Measurements from ENCODE around the gene ALB. TPM values are rescaled to one million over a fixed set of nuclear protein-coding genes. Genes with fewer than 3 reads are reported as not detected.

The ALB gene
- polyA plus RNA-seq, 3 donors, result not detected

DNA sequence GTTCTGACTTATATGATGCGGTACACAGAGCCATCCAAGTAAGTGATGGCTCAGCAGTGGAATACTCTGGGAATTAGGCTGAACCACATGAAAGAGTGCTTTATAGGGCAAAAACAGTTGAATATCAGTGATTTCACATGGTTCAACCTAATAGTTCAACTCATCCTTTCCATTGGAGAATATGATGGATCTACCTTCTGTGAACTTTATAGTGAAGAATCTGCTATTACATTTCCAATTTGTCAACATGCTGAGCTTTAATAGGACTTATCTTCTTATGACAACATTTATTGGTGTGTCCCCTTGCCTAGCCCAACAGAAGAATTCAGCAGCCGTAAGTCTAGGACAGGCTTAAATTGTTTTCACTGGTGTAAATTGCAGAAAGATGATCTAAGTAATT lies 16.5 kb downstream of the ALB start:
- H2AFZ ChIP-seq (ENCODE audit: insufficient read depth, low read depth, low read length, poor library complexity, severe bottlenecking), result no peak overlapping the region
- H3K4me1 Mint-ChIP-seq, result no peaks in the 10 kb centered on the region
- WGBS (ENCODE audit: insufficient coverage), result 100% methylated on average over 1 of the region's 2 CpGs
- H3K36me3 ChIP-seq (replicated peaks in 1 of 2; ENCODE audit: control insufficient read depth in 1 of 2, insufficient read depth in 2 of 2, low read length in 2 of 2), result no peaks in the 10 kb centered on the region
- peaks cover 0 to 7% (median 0%) of the 10 kb centered on the region in 7 donors for H3K9me3 Mint-ChIP-seq
- H3K36me3 Mint-ChIP-seq, result no peaks in the 10 kb centered on the region
- H3K4me3 Mint-ChIP-seq, result no peak overlapping the region
- H3K4me1 ChIP-seq (ENCODE audit: control insufficient read depth in 1 of 2, insufficient read depth in 2 of 2, low read length in 2 of 2), result no peaks in the 10 kb centered on the region
- no peak overlapping the region for H3K4me3 ChIP-seq (replicated peaks in 1 of 3; ENCODE audit: low read depth in 2 of 3, low read length in 3 of 3)
- TF ChIP-seq, protein P1, sequence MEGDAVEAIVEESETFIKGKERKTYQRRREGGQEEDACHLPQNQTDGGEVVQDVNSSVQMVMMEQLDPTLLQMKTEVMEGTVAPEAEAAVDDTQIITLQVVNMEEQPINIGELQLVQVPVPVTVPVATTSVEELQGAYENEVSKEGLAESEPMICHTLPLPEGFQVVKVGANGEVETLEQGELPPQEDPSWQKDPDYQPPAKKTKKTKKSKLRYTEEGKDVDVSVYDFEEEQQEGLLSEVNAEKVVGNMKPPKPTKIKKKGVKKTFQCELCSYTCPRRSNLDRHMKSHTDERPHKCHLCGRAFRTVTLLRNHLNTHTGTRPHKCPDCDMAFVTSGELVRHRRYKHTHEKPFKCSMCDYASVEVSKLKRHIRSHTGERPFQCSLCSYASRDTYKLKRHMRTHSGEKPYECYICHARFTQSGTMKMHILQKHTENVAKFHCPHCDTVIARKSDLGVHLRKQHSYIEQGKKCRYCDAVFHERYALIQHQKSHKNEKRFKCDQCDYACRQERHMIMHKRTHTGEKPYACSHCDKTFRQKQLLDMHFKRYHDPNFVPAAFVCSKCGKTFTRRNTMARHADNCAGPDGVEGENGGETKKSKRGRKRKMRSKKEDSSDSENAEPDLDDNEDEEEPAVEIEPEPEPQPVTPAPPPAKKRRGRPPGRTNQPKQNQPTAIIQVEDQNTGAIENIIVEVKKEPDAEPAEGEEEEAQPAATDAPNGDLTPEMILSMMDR (IDR thresholded peaks at IDR 0.05), result no peak
- H3K79me2 ChIP-seq (ENCODE audit: insufficient read depth, low read length), result no peaks in the 10 kb centered on the region
- no peaks in the 10 kb centered on the region for H3K9me3 ChIP-seq (replicated peaks in 1 of 2; ENCODE audit: control insufficient read depth in 1 of 2, insufficient read depth in 1 of 2, low read length in 2 of 2)
- no peak overlapping the region for H3K27ac ChIP-seq (ENCODE audit: low read depth in 1 of 2, low read length in 2 of 2)
- DNase-seq, result no peak
- intact Hi-C loops (cut with micrococcal nuclease), result no loop called here
- no peak overlapping the region for H3K4me2 ChIP-seq (replicated peaks; ENCODE audit: extremely low read depth, low read length, poor library complexity, severe bottlenecking)
- H3K27ac Mint-ChIP-seq, result no peak overlapping the region
- no peaks in the 10 kb centered on the region for H4K20me1 ChIP-seq (ENCODE audit: insufficient read depth, low read length)
- no peaks in the 10 kb centered on the region for H3K27me3 ChIP-seq (ENCODE audit: control insufficient read depth in 2 of 2, insufficient read depth in 2 of 2, low read length in 2 of 2)
- H3K27me3 Mint-ChIP-seq (ENCODE audit: low read depth in 3 of 3), result no peaks in the 10 kb centered on the region
- no peak overlapping the region for H3K9ac ChIP-seq (ENCODE audit: insufficient read depth, low read length, poor library complexity, severe bottlenecking)

DNA sequence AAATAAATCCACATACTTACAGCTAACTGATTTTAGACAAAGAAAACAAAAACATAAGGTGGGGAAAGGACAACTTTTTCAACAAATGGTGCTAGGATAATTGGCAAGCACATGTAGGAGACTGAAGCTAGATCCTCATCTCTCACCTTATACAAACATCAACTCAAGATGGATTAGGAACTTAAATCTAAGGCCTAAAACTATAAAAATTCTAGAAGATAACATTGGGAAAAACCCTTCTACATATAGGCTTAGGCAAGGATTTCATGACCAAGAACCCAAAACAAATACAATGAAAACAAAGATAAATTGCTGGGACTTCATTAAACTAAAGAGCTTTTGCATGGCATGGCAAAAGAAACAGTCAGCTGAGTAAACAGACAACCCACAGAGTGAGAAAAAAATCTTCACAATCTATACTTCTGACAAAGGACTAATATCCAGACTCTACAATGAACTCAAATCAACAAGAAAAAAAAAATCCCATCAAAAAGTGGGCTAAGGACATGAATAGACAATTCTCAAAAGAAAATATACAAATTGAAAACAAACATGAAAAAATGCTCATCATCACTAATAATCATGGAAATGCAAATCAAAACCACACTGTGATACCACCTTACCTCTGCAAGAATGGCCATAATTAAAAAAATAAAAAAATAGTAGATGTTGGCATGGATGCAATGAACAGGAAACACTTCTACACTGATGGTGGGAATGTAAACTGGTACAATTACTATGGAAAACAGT lies 17.8 kb downstream of the ALB start:
- Histone ChIP-seq H3K79me2 (ENCODE audit: insufficient read depth, low read length) (no peaks in the 10 kb centered on the region), H3K27ac (ENCODE audit: low read depth in 1 of 2, low read length in 2 of 2) (no peak overlapping the region), H3K9ac (ENCODE audit: insufficient read depth, low read length, poor library complexity, severe bottlenecking) (no peak overlapping the region), H3K4me1 (ENCODE audit: control insufficient read depth in 1 of 2, insufficient read depth in 2 of 2, low read length in 2 of 2) (no peaks in the 10 kb centered on the region), H3K4me2 (replicated peaks; ENCODE audit: extremely low read depth, low read length, poor library complexity, severe bottlenecking) (no peak overlapping the region), H2AFZ (ENCODE audit: insufficient read depth, low read depth, low read length, poor library complexity, severe bottlenecking) (no peak overlapping the region), H3K9me3 (replicated peaks in 1 of 2; ENCODE audit: control insufficient read depth in 1 of 2, insufficient read depth in 1 of 2, low read length in 2 of 2) (no peaks in the 10 kb centered on the region), H3K36me3 (replicated peaks in 1 of 2; ENCODE audit: control insufficient read depth in 1 of 2, insufficient read depth in 2 of 2, low read length in 2 of 2) (no peaks in the 10 kb centered on the region), H3K27me3 (ENCODE audit: control insufficient read depth in 2 of 2, insufficient read depth in 2 of 2, low read length in 2 of 2) (no peaks in the 10 kb centered on the region), H4K20me1 (ENCODE audit: insufficient read depth, low read length) (no peaks in the 10 kb centered on the region), H3K4me3 (replicated peaks in 1 of 3; ENCODE audit: low read depth in 2 of 3, low read length in 3 of 3) (no peak overlapping the region)
- no peaks in the 10 kb centered on the region for H3K27me3 Mint-ChIP-seq (ENCODE audit: low read depth in 3 of 3)
- no peak for DNase-seq
- H3K9me3 Mint-ChIP-seq, result peaks cover 0 to 7% (median 0%) of the 10 kb centered on the region in 7 donors
- H3K4me1 Mint-ChIP-seq, result no peaks in the 10 kb centered on the region
- intact Hi-C loops (cut with micrococcal nuclease), result no loop called here
- H3K27ac Mint-ChIP-seq, result no peak overlapping the region
- no peak overlapping the region for H3K4me3 Mint-ChIP-seq
- TF ChIP-seq, protein P1 (IDR thresholded peaks at IDR 0.05), result no peak
- H3K36me3 Mint-ChIP-seq, result no peaks in the 10 kb centered on the region
